Osteoblast (primary cell): ENCODE results near the gene MAPK8IP3. TPM values are rescaled to one million over a fixed set of nuclear protein-coding genes. Genes with fewer than 3 reads are reported as not detected.

ENCODE experiments used
- DNase-seq: peaks from one replicate; pipeline ENCODE4 v3.0.0; 2011; ENCODE audit warnings: low spot score, mixed read lengths; ENCODE audit not compliant: insufficient read length; ENCODE audit errors: missing footprints
- H2AFZ ChIP-seq: 2 replicates; pipeline ENCODE4 v1.6.0; 2011; ENCODE audit warnings: mild to moderate bottlenecking, low read length
- H3K27ac ChIP-seq: 2 replicates; pipeline ENCODE4 v1.5.1; 2011; ENCODE audit warnings: mild to moderate bottlenecking, low read depth, low read length, moderate library complexity
- H3K27me3 ChIP-seq: 2 replicates; pipeline ENCODE4 v1.6.0; 2012; ENCODE audit warnings: mild to moderate bottlenecking, control low read depth, inconsistent platforms, low read length, moderate library complexity; ENCODE audit not compliant: insufficient read depth
- H3K36me3 ChIP-seq: 2 replicates; pipeline ENCODE4 v1.5.1; 2011; ENCODE audit warnings: mild to moderate bottlenecking, low read length, control low read depth, moderate library complexity; ENCODE audit not compliant: insufficient read depth
- H3K4me1 ChIP-seq: 2 replicates; pipeline ENCODE4 v1.5.1; 2011; ENCODE audit warnings: mild to moderate bottlenecking, low read length, control low read depth, moderate library complexity; ENCODE audit not compliant: insufficient read depth
- H3K4me2 ChIP-seq: 2 replicates; pipeline ENCODE4 v1.6.0; 2011; ENCODE audit warnings: mild to moderate bottlenecking, low read length; ENCODE audit not compliant: insufficient read depth
- H3K4me3 ChIP-seq: fragments of 200-600 bp; sonication (generic); 3 replicates; pipeline ENCODE4 v1.5.1; 2012; ENCODE audit warnings: mild to moderate bottlenecking, low read length, inconsistent platforms; ENCODE audit not compliant: insufficient read depth
- H3K79me2 ChIP-seq: 2 replicates; pipeline ENCODE4 v1.6.0; 2012; ENCODE audit warnings: mild to moderate bottlenecking, low read length, control low read depth, inconsistent platforms; ENCODE audit not compliant: insufficient read depth
- H3K9me3 ChIP-seq: 2 replicates; pipeline ENCODE4 v1.5.1; 2011; ENCODE audit warnings: low read depth, low read length, control low read depth
- H4K20me1 ChIP-seq: 2 replicates; pipeline ENCODE4 v1.6.0; 2012; ENCODE audit warnings: mild to moderate bottlenecking, low read length, control low read depth; ENCODE audit not compliant: insufficient read depth
- CTCF ChIP-seq: IDR thresholded peaks from 2 replicates; pipeline ENCODE4 v1.5.1; 2011; ENCODE audit warnings: mild to moderate bottlenecking, low read depth, low read length, moderate library complexity; ENCODE audit errors: extremely low read depth
- total RNA-seq: library from RNA; depleted of rRNA; stranded (reverse); fragments of >200 nt; gene quantifications from 2 replicates; pipeline ENCODE4 v1.2.3, GENCODE V29; 2012

MAPK8IP3 gene
- total RNA-seq, 1 donor, result 64.1 TPM

- peaks cover 25% of the 10 kb centered on the region for H3K79me2 ChIP-seq
- peaks cover 29% of the 10 kb centered on the region for H3K36me3 ChIP-seq
- H3K9me3 ChIP-seq, result no peaks in the 10 kb centered on the region
- peaks cover 25% of the 10 kb centered on the region for H4K20me1 ChIP-seq
- no peak for TF ChIP-seq CTCF
- H3K4me2 ChIP-seq, result peak overlapping the region; percentile 81
- no peak overlapping the region for H2AFZ ChIP-seq
- H3K4me3 ChIP-seq, result peak overlapping the region; percentile 88
- peak overlapping the region; percentile 41 for H3K27ac ChIP-seq
- no peaks in the 10 kb centered on the region for H3K27me3 ChIP-seq
- no peak for DNase-seq
- peaks cover 25% of the 10 kb centered on the region for H3K4me1 ChIP-seq
Observed at GRCh38 chr16:1769402-1770300, 63.7 kb downstream of the MAPK8IP3 start.

- no peak for TF ChIP-seq CTCF
- peak overlapping the region; percentile 41 for H3K27ac ChIP-seq
- H3K79me2 ChIP-seq, result peaks cover 34% of the 10 kb centered on the region
- no peaks in the 10 kb centered on the region for H3K9me3 ChIP-seq
- peaks cover 27% of the 10 kb centered on the region for H3K4me1 ChIP-seq
- peak; percentile 99 for DNase-seq
- H3K36me3 ChIP-seq, result peaks cover 25% of the 10 kb centered on the region
- H2AFZ ChIP-seq, result no peak overlapping the region
- no peaks in the 10 kb centered on the region for H3K27me3 ChIP-seq
- peak overlapping the region; percentile 88 for H3K4me3 ChIP-seq
- H4K20me1 ChIP-seq, result peaks cover 28% of the 10 kb centered on the region
- peak overlapping the region; percentile 81 for H3K4me2 ChIP-seq
Observed at GRCh38 chr16:1770328-1771187, 64.6 kb downstream of the MAPK8IP3 start.

GRCh38 chr16:1771188-1771863 is 65.3 kb downstream of the MAPK8IP3 start, which contains the start of gene NME3:
TSS of gene NME3 (minus strand) at chr16:1771543. CDS start at chr16:1771534, 9 bp downstream.
- no peaks in the 10 kb centered on the region for H3K27me3 ChIP-seq
- peak; percentile 100 for DNase-seq
- H3K4me1 ChIP-seq, result peaks cover 27% of the 10 kb centered on the region
- H3K4me2 ChIP-seq, result peak within 1 kb of the TSS; percentile 97
- H4K20me1 ChIP-seq, result peaks cover 31% of the 10 kb centered on the region
- H3K36me3 ChIP-seq, result peaks cover 22% of the 10 kb centered on the region
- TF ChIP-seq CTCF, result no peak
- no peaks in the 10 kb centered on the region for H3K9me3 ChIP-seq
- H3K4me3 ChIP-seq, result peak within 1 kb of the TSS; percentile 88
- peak within 1 kb of the TSS; percentile 58 for H3K27ac ChIP-seq
- H2AFZ ChIP-seq, result no peak within 1 kb of the TSS
- peaks cover 41% of the 10 kb centered on the region for H3K79me2 ChIP-seq
